Left renal cortex interstitium (tissue), 4 donors: Measurements from ENCODE around the gene DOP1A. TPM values are rescaled to one million over a fixed set of nuclear protein-coding genes. Genes with fewer than 3 reads are reported as not detected.
"Not testable (repeated sequence)": the region's sequence is repeated elsewhere in the genome, so short reads cannot be mapped to it uniquely, and the experiment has no call there.

ENCODE experiments used
- DNase-seq, 4 donors: peaks; one replicate each; pipeline ENCODE4 v3.0.0-alpha.2; 2013; ENCODE audit warnings: low read depth in 4 of 4, low spot score in 2 of 4, missing footprints in 1 of 4
- polyA plus RNA-seq, 4 donors: library from polyadenylated mRNA; unstranded; fragments of 120-200 nt; gene quantifications; one replicate each; pipeline ENCODE4 v1.2.1, GENCODE V29; 2013; ENCODE audit not compliant: insufficient read length in 4 of 4

DOP1A gene
- polyA plus RNA-seq, 4 donors: 26.3 to 42.1 (median 36.2) TPM

DNA sequence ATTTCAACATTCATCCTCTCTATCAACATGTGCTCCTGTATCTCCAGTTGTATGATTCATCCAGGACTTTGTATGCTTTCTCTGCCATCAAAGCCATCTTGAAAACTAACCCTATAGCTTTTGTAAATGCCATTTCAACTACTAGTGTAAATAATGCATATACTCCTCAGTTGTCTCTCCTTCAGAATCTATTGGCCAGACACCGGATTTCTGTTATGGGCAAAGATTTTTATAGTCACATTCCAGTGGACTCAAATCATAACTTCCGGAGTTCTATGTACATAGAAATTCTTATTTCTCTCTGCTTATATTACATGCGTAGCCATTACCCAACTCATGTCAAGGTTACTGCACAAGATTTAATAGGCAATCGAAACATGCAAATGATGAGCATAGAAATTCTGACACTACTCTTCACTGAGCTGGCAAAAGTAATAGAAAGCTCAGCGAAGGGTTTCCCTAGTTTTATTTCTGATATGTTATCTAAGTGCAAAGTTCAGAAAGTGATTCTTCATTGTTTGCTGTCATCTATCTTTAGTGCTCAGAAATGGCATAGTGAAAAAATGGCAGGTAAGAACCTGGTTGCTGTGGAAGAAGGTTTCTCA, 70.7 kb downstream of the DOP1A start:
- no peak for DNase-seq

DNA sequence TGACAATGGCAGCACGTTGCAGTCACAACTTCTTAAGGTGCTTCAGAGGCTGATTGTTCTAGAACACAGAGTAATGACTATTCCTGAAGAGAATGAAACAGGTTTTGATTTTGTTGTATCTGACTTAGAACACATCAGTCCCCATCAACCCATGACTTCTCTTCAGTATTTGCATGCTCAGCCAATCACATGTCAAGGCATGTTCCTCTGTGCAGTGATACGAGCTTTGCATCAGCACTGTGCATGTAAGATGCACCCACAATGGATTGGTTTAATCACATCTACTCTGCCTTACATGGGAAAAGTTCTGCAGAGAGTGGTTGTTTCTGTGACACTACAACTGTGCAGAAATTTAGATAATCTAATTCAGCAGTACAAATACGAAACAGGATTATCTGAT, 71.3 kb downstream of the DOP1A start:
- no peak for DNase-seq

DNA sequence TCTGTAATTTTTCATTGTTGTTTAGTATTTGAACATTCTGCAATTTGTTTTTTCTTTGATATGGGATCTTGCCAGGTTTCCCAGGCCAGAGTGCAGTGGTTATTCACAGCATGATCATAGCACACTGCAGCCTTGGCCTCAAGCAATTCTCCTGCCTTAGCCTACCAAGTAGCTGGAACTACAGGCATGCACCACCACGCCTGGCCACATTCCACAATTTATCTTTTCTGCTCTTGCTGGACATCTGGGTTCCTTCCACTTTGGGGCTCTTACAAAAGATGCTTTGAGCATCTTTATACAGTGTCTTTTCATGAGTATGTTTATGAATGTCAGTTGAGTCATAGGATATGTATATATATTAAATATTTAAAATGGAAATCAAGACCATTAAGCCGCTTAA, 83.6 kb downstream of the DOP1A start:
- no peak for DNase-seq

DNA sequence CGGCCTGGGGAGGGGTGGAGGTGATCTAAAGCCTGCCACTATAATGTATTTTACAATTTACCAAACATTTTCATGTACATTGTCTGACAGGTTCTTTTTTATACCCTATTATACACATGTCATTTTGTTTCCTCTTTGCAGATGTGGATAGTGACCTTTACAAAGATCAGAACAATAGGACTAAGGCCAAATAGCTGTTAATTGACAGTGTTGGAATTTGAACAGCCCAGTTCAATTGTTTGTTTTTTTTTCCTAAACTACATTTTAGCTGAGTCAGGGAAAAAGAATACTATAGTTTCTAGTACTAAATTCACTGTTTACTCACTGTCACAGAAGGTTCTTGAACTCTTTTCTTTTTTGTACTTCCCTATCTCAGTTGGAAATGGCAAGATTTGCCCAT, 85.4 kb downstream of the DOP1A start:
- no peak for DNase-seq

DNA sequence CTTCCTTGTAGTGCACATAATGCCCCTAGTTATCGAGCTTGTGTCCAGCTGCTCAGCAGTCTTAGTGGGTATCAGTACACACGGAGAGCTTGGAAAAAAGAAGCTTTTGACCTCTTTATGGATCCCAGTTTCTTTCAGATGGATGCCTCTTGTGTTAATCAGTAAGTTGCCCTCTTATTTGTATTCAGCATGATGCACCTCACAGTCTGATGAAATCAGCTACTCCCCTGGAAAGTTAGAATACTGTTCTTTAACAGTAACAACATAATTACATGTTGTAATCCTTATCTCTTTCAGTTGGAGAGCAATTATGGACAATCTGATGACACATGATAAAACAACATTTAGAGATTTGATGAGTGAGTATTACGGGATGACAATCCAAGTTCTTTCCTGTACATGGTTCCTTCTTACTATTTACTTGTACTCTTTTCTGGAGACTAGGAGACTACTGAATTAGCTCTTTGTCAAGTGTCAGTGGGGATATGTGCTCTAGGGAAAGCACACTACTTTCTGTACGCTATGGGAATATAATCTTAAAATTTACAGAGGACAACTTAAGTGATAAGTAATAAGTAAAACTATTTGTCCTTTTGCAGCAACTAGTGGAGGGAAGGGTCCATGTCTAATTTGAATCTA, 86.5 kb downstream of the DOP1A start:
- no peak for DNase-seq

DNA sequence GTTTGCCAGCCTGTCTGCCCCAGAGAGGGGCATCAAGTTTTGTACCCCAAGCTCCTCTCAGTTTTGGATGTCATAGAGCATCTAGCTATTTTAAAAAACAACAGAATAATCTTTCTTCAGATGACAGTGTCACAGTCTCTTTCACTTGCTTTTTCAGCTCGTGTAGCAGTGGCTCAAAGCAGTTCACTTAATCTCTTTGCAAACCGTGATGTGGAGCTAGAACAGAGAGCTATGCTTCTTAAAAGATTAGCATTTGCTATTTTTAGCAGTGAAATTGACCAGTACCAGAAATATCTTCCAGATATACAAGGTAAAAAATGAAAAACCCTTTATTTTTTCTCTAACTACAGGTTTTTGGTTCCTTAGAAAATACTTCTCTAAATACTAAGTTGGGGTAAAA, 88.3 kb downstream of the DOP1A start:
- no peak for DNase-seq

DNA sequence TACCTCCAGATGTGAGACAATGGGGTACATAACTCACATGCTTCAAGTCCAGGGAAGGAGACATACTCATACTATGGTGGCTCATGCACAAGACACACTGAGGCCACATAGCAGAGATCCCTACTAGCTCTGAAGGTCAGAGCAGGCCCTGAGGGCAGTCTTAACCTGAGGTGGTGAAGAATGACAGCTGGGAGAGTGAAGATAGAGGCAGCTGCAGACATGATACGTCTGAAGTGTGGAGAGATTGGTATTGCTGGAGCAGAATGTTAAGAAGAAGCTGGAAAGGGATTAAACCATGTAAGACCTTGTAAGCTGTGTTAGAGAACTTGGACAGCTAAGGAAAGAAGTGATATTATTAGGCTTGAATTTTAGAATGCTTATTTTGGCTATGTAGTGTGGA, 92.7 kb downstream of the DOP1A start:
- DNase-seq: no peak

DNA sequence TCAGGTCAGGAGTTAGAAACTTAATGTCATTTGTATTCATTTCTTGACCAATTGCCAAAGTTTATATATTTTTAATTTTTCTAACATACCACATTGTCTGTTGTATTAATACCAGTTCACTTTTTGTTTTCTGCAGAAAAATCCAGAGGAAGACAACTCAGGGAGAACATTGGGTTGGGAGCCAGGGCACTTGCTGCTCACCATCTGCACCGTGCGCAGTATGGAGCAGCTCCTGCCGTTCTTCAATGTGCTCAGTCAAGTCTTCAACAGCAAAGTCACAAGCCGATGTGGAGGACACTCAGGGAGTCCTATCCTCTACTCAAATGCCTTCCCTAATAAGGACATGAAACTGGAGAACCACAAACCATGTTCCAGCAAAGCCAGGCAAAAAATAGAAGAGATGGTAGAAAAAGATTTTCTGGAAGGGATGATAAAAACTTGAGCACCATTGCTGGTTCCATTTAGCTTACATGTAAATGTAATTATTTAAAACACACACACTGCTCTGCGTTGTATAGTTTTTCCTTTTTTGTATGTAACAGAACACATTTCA, 100.3 kb downstream of the DOP1A start:
- no peak for DNase-seq

DNA sequence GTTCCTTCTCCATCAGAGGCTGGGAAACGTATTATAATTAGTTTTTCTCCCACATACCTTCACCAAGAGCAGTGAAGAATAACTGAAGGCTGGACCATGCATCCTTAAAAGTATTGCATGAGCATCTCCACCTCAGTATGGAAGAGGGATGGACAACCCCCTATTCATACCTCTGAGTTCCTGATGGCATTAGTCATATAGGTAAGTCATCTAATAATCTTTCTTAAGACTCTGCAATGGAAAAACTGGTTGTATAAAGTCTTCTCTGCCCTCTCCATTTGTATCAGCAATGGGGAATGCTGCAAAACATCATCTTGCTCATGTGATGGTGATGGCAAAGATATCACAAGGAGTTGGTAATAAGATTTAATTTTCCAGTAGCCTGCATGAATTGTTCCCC, 101.1 kb downstream of the DOP1A start:
- no peak for DNase-seq

DNA sequence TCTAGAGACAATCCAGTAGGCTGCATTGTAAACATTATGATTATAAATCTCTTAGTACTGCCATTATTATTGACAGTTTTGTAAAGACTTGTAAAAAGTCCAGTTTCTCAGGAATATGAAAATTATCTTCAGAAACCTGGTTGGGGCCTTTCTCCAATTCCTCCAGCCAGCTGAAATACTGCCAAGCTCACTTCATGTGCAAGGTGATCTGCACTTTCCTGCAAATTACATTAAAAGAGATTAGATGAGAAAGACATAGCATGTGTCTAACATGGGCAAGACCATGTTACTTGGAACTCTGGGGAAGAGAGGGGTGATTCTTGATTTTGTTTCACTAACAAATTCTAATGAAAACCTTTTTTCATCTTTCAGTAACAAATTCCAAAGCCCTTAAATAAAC, 101.6 kb downstream of the DOP1A start:
- no peak for DNase-seq

DNA sequence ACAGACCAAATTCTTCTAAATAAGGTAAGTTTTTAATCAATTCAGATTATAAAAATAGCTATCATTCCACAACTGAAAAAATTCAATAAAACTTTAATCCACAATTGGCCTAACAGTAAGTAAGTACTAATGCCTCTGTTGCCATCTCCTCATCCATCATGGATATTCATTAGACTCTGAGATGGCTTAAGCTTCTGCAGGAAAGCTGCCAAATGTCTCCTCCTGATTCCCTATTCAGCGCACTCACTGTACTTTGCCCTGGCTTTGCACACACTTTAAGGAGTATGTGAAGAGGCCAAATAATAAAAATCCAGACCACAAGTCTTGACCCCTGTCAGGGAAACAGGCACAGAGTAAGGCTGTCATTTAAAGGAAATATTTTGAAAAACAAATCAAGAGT, 102.0 kb downstream of the DOP1A start:
- no peak for DNase-seq

DNA sequence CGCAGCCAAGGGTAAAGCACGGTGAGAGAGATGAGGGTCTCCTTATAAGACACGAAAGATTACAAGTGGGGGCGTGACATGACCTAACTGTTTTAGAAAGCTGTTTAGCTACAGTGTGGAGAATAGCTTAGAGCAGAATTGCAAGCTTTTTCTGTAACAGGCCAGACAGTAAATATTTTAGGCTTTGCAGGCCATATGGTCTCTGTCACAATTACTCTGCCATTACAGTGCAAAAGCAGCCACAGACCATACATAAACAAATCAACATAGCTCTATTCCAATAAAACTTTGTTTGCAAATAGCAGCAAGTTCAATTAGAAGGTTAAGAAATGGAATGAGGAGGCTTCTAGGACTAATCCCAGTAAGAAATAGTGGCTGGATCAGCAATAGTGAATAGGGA, 108.8 kb downstream of the DOP1A start:
- DNase-seq: peak in 2 of 4 donors; percentile 3 to 31

DNA sequence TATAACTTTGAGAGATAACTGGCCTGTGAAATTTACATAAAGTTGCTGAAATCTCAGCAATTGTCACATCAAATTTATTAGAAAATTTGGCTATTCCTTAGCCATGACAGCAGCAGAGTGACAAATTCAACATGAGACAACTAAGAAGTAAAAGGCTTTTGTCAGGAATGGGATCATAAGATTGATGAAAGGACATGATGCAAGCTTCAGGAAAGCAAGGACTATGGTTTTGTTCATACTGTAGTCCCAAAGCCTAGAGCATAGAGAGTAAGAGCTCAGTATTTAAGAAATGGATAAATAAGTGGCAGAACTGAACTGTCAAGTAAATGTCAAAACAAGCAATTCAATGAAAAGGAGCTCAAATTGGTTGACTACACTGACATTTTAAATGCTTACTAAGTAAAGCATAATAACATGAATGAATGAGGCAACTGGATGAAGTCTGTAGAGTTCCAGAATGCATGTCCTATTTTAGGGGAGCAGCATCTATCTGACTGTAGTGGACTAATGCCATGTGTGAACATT, 113.0 kb downstream of the DOP1A start:
- no peak for DNase-seq

DNA sequence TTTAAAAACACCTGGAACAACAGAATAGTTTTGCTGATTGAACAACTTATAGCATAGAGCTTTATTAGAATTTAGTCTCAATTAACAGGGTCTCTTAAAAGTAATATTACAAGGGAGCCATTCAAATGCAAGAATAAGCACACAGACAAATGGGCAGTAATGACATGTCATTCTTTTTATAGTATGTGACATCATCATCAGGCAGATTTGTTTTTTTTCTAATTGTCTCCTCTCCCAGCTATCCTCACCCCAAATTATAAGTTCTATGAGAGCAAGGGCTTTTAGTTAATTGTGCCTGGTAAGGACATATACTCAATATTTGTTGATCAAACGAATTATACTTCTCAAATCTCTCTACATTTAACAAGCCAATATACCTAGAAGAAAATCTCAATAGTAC, 114.6 kb downstream of the DOP1A start:
- DNase-seq: no peak

DNA sequence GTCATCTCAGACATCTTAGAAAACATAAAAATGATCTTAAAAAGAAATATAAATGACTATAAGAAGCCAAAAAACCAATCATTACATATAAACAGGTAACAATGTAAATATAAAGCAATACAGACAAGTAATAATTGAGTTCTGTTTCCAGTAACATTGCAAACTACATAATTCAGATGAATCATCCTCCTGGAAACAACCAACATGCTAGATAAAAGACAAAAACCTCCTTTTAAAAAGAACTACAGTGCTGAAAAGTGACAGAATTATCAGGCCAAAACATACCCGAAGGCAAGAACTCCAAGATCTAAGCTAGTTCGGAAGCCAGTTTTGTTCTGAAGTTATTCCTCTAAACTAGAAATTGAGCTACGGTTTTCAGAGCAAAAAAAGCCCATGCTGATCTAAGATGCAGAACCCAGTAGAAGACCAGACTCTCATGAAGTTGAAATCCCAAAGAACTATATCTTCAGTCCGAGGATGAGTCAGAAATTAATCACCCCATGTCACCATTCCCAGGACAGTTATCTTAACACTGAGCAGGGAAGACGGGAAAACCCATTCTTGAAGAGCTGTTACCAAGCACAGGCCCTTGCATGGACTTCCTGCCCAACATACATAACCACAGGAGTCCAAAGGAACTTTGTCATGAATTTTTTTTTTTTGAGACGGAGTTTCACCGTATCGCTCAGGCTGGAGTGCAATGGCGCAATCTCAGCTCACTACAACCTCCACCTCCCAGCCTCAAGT, 115.8 kb downstream of the DOP1A start:
- DNase-seq: no peak

DNA sequence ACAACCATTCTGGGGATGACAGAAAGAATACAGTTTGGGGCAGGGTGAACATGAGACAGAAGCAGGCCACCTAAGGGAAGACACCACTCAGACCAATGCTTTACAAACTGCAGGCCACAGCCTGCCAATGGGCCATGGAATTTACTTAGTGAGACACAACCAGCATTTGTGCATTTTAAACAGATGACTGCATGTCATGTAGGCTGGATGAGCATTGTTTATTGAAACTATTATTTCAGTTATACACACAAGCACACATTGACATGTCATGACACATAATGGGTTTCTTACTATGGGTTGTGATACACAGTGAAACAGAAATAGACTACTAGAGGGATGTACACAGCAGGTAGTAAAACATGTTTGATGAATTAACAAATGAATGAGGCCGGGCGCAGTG, 117.6 kb downstream of the DOP1A start:
- no peak for DNase-seq

DNA sequence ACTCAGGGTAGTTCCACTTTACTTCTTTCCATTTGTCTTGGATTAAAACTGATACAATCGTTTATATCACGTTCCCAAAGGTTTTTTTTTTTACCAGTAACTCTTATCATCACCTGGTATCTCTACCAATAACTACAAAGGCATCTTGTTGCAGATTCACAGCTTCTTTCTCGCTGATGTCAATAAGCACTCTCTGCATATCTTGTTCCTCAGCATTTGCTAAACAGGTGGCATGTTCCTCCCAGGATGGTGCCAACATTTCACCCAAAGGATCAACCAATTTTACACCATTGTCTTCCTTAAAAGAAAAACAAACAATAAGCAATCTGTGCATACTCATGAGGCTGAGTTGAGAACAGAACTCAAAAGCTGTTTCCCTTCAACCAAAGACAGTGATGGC, 121.0 kb downstream of the DOP1A start:
- DNase-seq: no peak

DNA sequence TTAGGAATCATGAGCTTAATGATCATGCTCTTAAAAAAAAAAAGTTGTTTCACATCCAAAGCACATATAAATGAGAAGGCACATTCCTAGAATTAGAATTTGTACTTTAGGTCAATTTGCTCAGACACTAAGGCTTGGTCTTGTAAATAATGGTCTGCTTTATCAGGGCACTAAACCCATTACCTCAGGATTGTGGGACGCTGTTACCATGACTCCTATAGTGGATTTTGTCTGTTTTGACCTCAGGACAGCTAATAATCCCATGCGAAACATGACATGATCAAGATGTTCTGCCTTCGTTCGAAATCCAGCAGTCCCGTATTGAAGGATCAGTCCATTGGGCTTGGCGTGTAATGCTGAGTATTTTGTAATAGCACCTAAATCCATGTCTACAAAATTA, 123.2 kb downstream of the DOP1A start:
- DNase-seq: no peak

DNA sequence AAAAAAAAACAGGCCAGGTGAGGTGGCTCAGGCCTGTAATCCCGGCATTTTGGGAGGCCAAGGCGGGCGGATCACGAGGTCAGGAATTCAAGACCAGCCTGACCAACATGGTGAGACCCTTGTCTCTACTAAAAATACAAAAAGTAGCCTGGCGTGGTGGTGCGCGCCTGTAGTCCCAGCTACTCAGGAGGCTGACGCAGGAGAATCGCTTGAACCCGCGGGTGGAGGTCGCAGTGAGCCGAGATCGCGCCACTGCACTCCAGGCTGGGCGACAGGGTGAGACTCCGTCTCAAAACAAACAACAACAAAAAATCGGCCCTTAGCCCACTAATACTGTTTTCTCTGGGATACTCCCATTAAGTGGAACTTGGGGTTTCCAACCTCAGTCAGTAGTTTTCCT, 124.5 kb downstream of the DOP1A start:
- not testable (repeated sequence) for DNase-seq

DNA sequence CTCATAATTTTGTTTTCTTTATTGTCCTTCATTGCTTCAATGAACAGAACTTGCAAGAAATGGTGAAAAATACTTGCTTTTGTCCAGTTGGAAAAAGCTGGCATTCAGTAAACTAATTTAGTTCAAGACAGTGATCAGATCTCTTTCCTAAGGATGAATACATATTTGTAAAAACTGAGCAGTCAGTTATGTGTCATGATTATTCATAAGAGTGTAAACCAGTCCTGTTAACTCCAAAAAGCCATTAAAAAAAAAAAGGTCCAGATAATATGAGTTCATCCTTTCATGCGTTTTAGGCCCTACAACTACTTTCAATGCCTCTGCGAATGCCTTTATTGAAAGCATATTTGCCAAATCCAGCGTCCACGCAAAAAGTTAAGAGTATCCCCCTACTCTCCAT, 125.0 kb downstream of the DOP1A start:
- DNase-seq: peak in 1 of 4 donors; percentile 10

DNA sequence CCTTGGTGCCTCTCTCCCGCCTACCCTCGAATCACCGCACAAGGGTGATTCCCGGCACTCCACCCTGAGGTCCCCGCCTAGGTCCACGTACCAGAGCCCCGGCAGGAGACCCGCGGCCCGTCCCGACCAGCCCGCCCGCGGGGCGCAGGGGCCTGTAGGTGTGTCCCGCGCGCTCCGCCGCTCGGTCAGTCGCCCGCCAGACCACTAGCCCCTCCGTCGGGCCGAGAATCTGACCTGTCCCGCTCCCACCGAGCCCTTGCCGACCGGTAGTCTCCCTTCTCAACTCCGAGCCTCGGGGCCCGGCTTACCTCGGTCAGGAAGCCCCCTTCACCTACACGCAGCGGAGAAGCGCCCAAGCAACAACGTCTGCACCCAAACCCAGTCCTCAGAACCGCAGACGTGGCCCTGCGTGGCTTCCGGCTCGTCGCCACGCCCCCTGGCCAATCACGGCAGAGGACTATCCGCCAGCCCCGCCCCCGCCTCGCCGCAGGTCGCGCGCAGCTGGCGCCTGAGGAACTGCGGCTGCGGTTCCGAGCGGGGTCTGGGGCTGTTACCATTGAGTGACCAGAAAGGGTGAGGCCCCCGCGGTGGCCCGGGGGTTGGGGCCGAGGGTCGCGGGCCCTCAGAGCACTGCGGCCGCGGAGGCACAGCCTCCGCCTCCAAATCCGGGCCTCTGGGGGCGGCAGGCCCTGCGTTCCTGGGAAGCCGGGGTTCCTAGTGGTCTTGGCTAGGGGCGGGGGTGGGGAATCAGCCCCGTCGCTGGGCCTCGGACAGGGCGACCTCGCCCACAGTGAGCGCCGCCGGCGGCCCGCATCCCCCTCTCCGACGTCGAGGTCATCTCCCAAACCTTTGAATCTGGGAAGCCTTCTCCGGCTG, 125.6 kb downstream of the DOP1A start, which contains the start of the genes PGM3 and RWDD2A:
Gene PGM3, minus strand, starts transcription at position 395 of the 876 bp plus-strand sequence. CDS start 2,253 bp downstream, outside the sequence.
Gene RWDD2A, plus strand, starts transcription at position 487 of the 876 bp plus-strand sequence. CDS start 1,095 bp downstream, outside the sequence.
- DNase-seq: peak; percentile 72 to 81 (median 75)
